Fibroblast of the aortic adventitia (primary cell): ENCODE data around the gene C6orf62. TPM values are rescaled to one million over a fixed set of nuclear protein-coding genes. Genes with fewer than 3 reads are reported as not detected.
"Not testable (repeated sequence)": the region's sequence is repeated elsewhere in the genome, so short reads cannot be mapped to it uniquely, and the experiment has no call there.

Experiments used
- DNase-seq: peaks from one replicate; pipeline ENCODE4 v3.0.0-alpha.2; 2010; ENCODE audit warnings: low read depth
- H3K4me3 ChIP-seq: 2 replicates; pipeline ENCODE4 v1.5.1; 2011; ENCODE audit warnings: low read depth, mild to moderate bottlenecking, control low read depth, low read length, moderate library complexity
- CTCF ChIP-seq: IDR thresholded peaks from 2 replicates; pipeline ENCODE4 v1.5.1; 2011; ENCODE audit warnings: mild to moderate bottlenecking, low read length, control low read depth, inconsistent platforms; ENCODE audit not compliant: insufficient read depth
- total RNA-seq: library from RNA; depleted of rRNA; stranded (reverse); fragments of >200 nt; gene quantifications from 2 replicates; pipeline ENCODE4 v1.2.3, GENCODE V29; 2012; ENCODE audit warnings: low replicate concordance

C6orf62 gene
- total RNA-seq, 1 donor, result 121 TPM

DNA sequence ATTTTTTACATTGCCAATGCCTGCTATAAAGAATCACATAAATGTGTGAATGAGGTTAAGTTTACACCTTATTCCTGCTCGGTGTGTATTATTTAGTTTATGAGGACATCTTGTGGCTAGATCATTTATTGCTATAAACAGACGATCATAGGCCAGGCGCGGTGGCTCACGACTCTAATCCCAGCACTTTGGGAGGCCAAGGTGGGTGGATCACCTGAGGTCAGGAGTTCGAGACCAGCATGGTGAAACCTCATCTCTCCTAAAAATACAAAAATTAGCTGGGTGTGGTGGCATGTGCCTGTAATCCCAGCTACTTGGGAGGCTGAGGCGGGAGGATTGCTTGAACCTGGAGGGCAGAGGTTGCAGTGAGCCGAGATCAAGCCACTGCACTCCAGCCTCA lies 23.3 kb downstream of the C6orf62 start:
- TF ChIP-seq CTCF, result peak; percentile 26
- peak; percentile 59 for DNase-seq
- not testable (repeated sequence) for H3K4me3 ChIP-seq

DNA sequence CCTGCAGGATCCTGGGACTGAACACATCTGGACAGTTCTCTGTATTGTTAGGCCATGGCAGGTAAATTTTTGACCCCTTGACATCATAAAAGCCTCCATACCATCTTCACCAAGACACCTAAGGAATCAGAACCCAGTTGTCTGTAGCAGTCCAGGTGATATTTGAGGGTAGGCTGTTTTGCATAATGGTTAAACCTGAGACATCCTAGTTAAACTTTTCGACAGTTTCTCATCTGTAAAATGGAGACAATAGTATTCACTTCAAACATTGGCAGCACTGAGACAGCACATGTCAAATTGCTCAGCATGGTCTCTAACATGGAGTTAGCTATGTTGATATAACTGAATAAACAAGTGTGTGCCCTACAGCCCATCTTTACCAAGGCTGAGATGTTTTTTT lies 24.8 kb downstream of the C6orf62 start:
- no peak for DNase-seq
- H3K4me3 ChIP-seq, result no peak overlapping the region
- no peak for TF ChIP-seq CTCF

DNA sequence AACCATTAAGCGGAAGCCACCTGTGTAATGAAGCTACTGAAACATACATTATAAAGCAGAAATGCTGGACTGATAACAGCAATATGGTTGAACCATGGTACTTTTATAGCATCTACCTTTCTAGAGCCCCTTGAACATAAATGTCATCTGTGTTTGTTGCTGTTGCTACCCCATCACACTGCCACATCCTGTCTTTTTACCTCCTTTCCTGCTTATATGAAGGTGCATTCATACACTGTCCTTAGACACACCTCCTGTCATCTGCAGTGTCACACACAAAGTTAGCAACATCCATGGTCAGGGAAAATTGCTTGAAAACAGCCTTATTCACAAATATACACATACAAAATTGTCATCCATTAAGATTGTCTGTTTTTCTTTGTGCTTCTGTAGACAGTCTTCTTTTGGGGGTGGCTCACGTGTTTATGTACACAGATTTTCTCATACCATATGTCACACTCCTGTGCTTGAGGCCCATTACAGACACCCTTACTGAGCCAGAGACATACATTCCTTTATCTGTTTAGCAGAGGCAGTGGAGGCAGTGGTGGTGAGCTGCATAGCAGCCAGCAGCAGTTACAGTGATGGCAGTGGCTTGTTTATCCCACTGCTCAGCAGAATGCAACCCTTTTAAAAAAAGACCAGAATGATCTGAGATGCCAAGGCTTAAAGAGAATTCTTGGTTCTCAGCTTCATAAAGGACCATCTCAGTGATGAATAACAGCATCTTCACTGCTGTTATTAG lies 25.9 kb downstream of the C6orf62 start:
- no peak for TF ChIP-seq CTCF
- H3K4me3 ChIP-seq, result no peak overlapping the region
- DNase-seq, result no peak

GRCh38 chr6:24692415-24692814 lies 26.5 kb downstream of the C6orf62 start:
- H3K4me3 ChIP-seq, result no peak overlapping the region
- no peak for TF ChIP-seq CTCF
- no peak for DNase-seq

- no peak for TF ChIP-seq CTCF
- no peak overlapping the region for H3K4me3 ChIP-seq
- no peak for DNase-seq
Observed at GRCh38 chr6:24692003-24692402, 27.0 kb downstream of the C6orf62 start.

DNA sequence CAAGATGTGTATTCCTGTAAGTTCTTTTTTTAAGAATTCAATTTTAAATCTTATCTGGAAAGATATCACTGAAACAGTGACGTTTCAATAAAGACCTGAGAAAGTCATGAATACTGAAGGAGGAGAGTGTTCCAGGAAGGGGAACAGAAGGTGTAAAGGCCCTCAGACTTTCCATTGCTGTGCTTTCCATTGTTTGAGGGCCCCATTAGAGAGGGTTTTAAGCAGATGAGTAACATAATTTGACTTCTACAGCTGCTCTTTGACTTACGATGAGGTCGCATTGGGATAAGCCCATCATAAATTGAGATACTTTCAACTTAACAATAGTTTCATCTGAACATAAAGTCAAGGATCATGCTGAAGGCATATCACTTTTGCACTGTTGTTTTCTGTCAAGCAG lies 27.4 kb downstream of the C6orf62 start:
- no peak overlapping the region for H3K4me3 ChIP-seq
- no peak for TF ChIP-seq CTCF
- no peak for DNase-seq

DNA sequence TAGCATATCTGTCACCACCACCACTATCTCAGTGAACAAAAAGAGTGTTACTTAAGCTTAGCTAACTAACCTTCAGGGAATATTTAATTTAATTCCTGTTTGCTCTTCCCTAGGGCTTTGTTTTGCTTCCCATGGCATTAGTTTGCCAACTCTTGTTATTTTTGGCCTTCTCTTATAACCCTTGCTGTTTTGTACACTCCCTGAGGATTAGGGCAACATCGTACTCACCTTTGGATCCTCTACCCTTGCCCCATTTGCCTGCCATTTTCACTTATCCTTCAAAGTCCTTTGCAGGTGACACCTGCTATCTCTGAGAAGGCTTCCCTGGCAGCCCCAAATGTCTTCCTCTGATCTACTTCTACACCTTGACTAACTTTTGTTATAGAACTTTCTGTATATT lies 28.4 kb downstream of the C6orf62 start:
- H3K4me3 ChIP-seq, result no peak overlapping the region
- TF ChIP-seq CTCF, result no peak
- DNase-seq, result no peak
